Stimulated activated CD4-positive, alpha-beta T cell treated with anti-CD3 and anti-CD28 coated beads, Interleukin-2, amount 100 ng/mL, for 24 hours (primary cell): ENCODE measurements around the gene NKX6-2.
"Not testable (repeated sequence)": the region's sequence is repeated elsewhere in the genome, so short reads cannot be mapped to it uniquely, and the experiment has no call there.

ENCODE experiments used
- DNase-seq, 2 donors: peaks; one replicate each; pipeline ENCODE4 v3.0.0-alpha.2; 2020

Gene NKX6-2

GRCh38 chr10:132785723-132786475, at the start of gene NKX6-2:
TSS of gene NKX6-2 (minus strand) at chr10:132786147. CDS start at chr10:132785948, 199 bp downstream.
- DNase-seq = no peak

- no peak for DNase-seq
These were observed 49.2 kb upstream of the NKX6-2 start for GRCh38 chr10:132834891-132835847.

- DNase-seq = no peak
These were observed 48.4 kb upstream of the NKX6-2 start for GRCh38 chr10:132834311-132834761.

GRCh38 chr10:132833421-132834111, 47.6 kb upstream of the NKX6-2 start:
- DNase-seq = no peak

- peak in 1 of 2 donors; percentile 13 for DNase-seq
These were observed 46.4 kb upstream of the NKX6-2 start for GRCh38 chr10:132832186-132832969.

GRCh38 chr10:132829403-132829802, 43.5 kb upstream of the NKX6-2 start:
- DNase-seq = no peak

- no peak for DNase-seq
These were observed 42.7 kb upstream of the NKX6-2 start for GRCh38 chr10:132828681-132829080.

GRCh38 chr10:132827861-132828539, 42.1 kb upstream of the NKX6-2 start:
- DNase-seq = no peak

GRCh38 chr10:132827423-132827789, 41.5 kb upstream of the NKX6-2 start:
- DNase-seq = no peak

- no peak for DNase-seq
These were observed 40.8 kb upstream of the NKX6-2 start for GRCh38 chr10:132826524-132827422.

- DNase-seq = not testable (repeated sequence)
These were observed 40.0 kb upstream of the NKX6-2 start for GRCh38 chr10:132825783-132826523.

GRCh38 chr10:132820056-132820455, 34.1 kb upstream of the NKX6-2 start:
- no peak for DNase-seq

GRCh38 chr10:132817701-132818211, 31.8 kb upstream of the NKX6-2 start:
- no peak for DNase-seq

- no peak for DNase-seq
These were observed 30.8 kb upstream of the NKX6-2 start for GRCh38 chr10:132816718-132817117.

- no peak for DNase-seq
These were observed 29.4 kb upstream of the NKX6-2 start for GRCh38 chr10:132815168-132815857.

- no peak for DNase-seq
These were observed 28.5 kb upstream of the NKX6-2 start for GRCh38 chr10:132814469-132814856.

GRCh38 chr10:132813560-132814468, 27.9 kb upstream of the NKX6-2 start:
- no peak for DNase-seq

GRCh38 chr10:132813001-132813401, 27.1 kb upstream of the NKX6-2 start:
- DNase-seq = no peak
